ENCODE measurements around the gene STAB2.

GRCh38 chr12:103771466-103771865 lies 184.4 kb downstream of the STAB2 start:
- TF ChIP-seq EZH2phosphoT487 (IDR thresholded peaks at IDR 0.05; ENCODE audit: borderline replicate concordance, low read length), result no peak
- TF ChIP-seq, protein P1, sequence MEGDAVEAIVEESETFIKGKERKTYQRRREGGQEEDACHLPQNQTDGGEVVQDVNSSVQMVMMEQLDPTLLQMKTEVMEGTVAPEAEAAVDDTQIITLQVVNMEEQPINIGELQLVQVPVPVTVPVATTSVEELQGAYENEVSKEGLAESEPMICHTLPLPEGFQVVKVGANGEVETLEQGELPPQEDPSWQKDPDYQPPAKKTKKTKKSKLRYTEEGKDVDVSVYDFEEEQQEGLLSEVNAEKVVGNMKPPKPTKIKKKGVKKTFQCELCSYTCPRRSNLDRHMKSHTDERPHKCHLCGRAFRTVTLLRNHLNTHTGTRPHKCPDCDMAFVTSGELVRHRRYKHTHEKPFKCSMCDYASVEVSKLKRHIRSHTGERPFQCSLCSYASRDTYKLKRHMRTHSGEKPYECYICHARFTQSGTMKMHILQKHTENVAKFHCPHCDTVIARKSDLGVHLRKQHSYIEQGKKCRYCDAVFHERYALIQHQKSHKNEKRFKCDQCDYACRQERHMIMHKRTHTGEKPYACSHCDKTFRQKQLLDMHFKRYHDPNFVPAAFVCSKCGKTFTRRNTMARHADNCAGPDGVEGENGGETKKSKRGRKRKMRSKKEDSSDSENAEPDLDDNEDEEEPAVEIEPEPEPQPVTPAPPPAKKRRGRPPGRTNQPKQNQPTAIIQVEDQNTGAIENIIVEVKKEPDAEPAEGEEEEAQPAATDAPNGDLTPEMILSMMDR (IDR thresholded peaks at IDR 0.05; ENCODE audit: low read depth, low read length, poor library complexity, severe bottlenecking), result no peak

Measured in DOHH2 (cell line).